Measurements from ENCODE around the gene ACBD4.

ACBD4 gene

GRCh38 chr17:45127548-45128300 is 7.8 kb upstream of the ACBD4 start:
- no peak overlapping the region for H3K27ac ChIP-seq
- H3K4me3 ChIP-seq (ENCODE audit: low read depth in 1 of 2, low read length in 1 of 2), result no peak overlapping the region
- H3K9me3 ChIP-seq, result no peaks in the 10 kb centered on the region
- peaks cover 24 to 27% of the 10 kb centered on the region in 2 experiments for H3K4me1 ChIP-seq (ENCODE audit: control insufficient read depth in 1 of 2, insufficient read depth in 1 of 2, low read depth in 1 of 2, low read length in 1 of 2)
- H3K27me3 ChIP-seq, result peaks cover 7% of the 10 kb centered on the region
- no peaks in the 10 kb centered on the region for H3K36me3 ChIP-seq
- no peak for TF ChIP-seq CTCF (IDR thresholded peaks at IDR 0.05)

- peaks cover 28 to 30% of the 10 kb centered on the region in 2 experiments for H3K4me1 ChIP-seq (ENCODE audit: control insufficient read depth in 1 of 2, insufficient read depth in 1 of 2, low read depth in 1 of 2, low read length in 1 of 2)
- peaks cover 7% of the 10 kb centered on the region for H3K27me3 ChIP-seq
- no peak overlapping the region for H3K27ac ChIP-seq
- H3K9me3 ChIP-seq, result no peaks in the 10 kb centered on the region
- H3K4me3 ChIP-seq (ENCODE audit: low read depth in 1 of 2, low read length in 1 of 2), result no peak overlapping the region
- TF ChIP-seq CTCF (IDR thresholded peaks at IDR 0.05), result no peak
- H3K36me3 ChIP-seq, result no peaks in the 10 kb centered on the region
Observed at GRCh38 chr17:45128331-45128730, 7.2 kb upstream of the ACBD4 start.

DNA sequence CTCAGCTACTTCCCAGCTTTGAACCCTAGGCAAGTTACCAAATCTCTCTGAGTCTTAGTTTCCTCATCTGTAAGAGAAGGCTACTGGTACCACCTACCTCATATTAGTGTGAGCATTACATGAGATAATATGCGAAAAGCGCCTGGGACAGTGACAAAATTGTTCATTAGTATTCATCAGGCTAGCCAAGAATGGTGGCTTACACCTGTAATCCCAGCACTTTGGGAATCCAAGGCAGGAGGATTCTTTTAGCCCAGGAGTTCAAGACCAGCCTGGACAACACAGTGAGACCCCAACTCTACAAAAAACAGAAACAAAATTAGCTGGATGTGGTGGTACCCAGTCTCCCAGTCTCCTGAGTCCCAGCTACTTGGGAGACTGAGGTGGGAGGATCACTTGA is 6.5 kb upstream of the ACBD4 start:
- Histone ChIP-seq H3K27me3 (peaks cover 7% of the 10 kb centered on the region), H3K9me3 (no peaks in the 10 kb centered on the region), H3K36me3 (no peaks in the 10 kb centered on the region), H3K27ac (no peak overlapping the region), H3K4me1 (ENCODE audit: control insufficient read depth in 1 of 2, insufficient read depth in 1 of 2, low read depth in 1 of 2, low read length in 1 of 2) (peaks cover 28 to 30% of the 10 kb centered on the region in 2 experiments), H3K4me3 (ENCODE audit: low read depth in 1 of 2, low read length in 1 of 2) (no peak overlapping the region)
- TF ChIP-seq CTCF (IDR thresholded peaks at IDR 0.05), result no peak

GRCh38 chr17:45129426-45129939 is 6.0 kb upstream of the ACBD4 start:
- H3K36me3 ChIP-seq, result no peaks in the 10 kb centered on the region
- no peaks in the 10 kb centered on the region for H3K9me3 ChIP-seq
- peaks cover 7% of the 10 kb centered on the region for H3K27me3 ChIP-seq
- no peak overlapping the region for H3K27ac ChIP-seq
- no peak for TF ChIP-seq CTCF (IDR thresholded peaks at IDR 0.05)
- H3K4me3 ChIP-seq (ENCODE audit: low read depth in 1 of 2, low read length in 1 of 2), result no peak overlapping the region
- peaks cover 28 to 30% of the 10 kb centered on the region in 2 experiments for H3K4me1 ChIP-seq (ENCODE audit: control insufficient read depth in 1 of 2, insufficient read depth in 1 of 2, low read depth in 1 of 2, low read length in 1 of 2)

- H3K4me1 ChIP-seq (ENCODE audit: control insufficient read depth in 1 of 2, insufficient read depth in 1 of 2, low read depth in 1 of 2, low read length in 1 of 2), result peaks cover 28 to 34% of the 10 kb centered on the region in 2 experiments
- no peak overlapping the region for H3K4me3 ChIP-seq (ENCODE audit: low read depth in 1 of 2, low read length in 1 of 2)
- H3K36me3 ChIP-seq, result no peaks in the 10 kb centered on the region
- H3K27me3 ChIP-seq, result peaks cover 7% of the 10 kb centered on the region
- H3K27ac ChIP-seq, result no peak overlapping the region
- H3K9me3 ChIP-seq, result no peaks in the 10 kb centered on the region
- no peak for TF ChIP-seq CTCF (IDR thresholded peaks at IDR 0.05)
Observed at GRCh38 chr17:45129940-45130680, 5.4 kb upstream of the ACBD4 start.

All from neutrophil (primary cell).